ENCODE data around the gene OCLN.

DNA sequence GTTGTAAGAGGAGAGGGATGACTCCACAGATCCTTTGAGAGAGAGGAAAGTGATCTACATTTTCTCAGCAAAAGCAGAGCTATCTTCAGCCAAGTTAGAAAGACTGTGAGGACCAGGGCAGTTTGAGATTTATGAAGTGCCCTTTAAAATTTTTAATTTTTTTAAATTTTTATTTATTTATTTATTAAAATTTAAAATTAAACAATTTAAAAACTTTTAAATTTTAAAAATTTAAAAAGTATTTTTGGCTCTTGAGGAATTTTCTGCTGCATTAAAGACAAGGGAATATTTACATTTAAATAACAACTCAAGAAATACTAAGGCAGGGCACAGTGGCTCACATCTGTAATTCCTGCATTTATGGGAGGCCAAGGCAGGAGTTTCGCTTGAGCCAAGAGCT is 30.4 kb upstream of the OCLN start:
- no peak for TF ChIP-seq BRD9 (IDR thresholded peaks at IDR 0.05; ENCODE audit: low read depth, partially characterized antibody)
- TF ChIP-seq DNMT1 (IDR thresholded peaks at IDR 0.05) = no peak
- TF ChIP-seq, protein P1, sequence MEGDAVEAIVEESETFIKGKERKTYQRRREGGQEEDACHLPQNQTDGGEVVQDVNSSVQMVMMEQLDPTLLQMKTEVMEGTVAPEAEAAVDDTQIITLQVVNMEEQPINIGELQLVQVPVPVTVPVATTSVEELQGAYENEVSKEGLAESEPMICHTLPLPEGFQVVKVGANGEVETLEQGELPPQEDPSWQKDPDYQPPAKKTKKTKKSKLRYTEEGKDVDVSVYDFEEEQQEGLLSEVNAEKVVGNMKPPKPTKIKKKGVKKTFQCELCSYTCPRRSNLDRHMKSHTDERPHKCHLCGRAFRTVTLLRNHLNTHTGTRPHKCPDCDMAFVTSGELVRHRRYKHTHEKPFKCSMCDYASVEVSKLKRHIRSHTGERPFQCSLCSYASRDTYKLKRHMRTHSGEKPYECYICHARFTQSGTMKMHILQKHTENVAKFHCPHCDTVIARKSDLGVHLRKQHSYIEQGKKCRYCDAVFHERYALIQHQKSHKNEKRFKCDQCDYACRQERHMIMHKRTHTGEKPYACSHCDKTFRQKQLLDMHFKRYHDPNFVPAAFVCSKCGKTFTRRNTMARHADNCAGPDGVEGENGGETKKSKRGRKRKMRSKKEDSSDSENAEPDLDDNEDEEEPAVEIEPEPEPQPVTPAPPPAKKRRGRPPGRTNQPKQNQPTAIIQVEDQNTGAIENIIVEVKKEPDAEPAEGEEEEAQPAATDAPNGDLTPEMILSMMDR (IDR thresholded peaks at IDR 0.05 in 2 of 3, conservative IDR thresholded peaks at IDR 0.05 in 1 of 3; ENCODE audit: insufficient read depth in 2 of 3, low read depth in 1 of 3, low read length in 3 of 3) = no peak
- no peak for TF ChIP-seq ZZZ3 (IDR thresholded peaks at IDR 0.05)
- TF ChIP-seq TAF1 (IDR thresholded peaks at IDR 0.05; ENCODE audit: control insufficient read depth, extremely low read depth, insufficient read depth, low read length, severe bottlenecking) = no peak
- no peak for TF ChIP-seq ZNF239 (CRISPR knock-in tag; IDR thresholded peaks at IDR 0.05)
- no peak for TF ChIP-seq HDAC8 (tag; IDR thresholded peaks at IDR 0.05)

All from K562 (cell line).